Peyer's patch (tissue), 4 donors: ENCODE results near the gene SLC39A3. TPM values are rescaled to one million over a fixed set of nuclear protein-coding genes. Genes with fewer than 3 reads are reported as not detected.
A peak's percentile ranks its signal among the peaks of the same experiment; 100 is the strongest.

Experiments
- DNase-seq, 3 donors: peaks; one replicate each; pipeline ENCODE4 v3.0.0-alpha.2; 2017 to 2019
- H3K27ac ChIP-seq, 4 donors: fragments of 200-600 bp; sonication (generic); one replicate each; pipeline ENCODE4 v1.5.1; 2016 to 2019
- H3K27me3 ChIP-seq, 2 donors: fragments of 200-600 bp; sonication (generic); one replicate each; pipeline ENCODE4 v1.5.1; 2019
- H3K36me3 ChIP-seq, 3 donors: fragments of 200-600 bp; sonication (generic); one replicate each; pipeline ENCODE4 v1.5.1; 2016 to 2019
- H3K4me1 ChIP-seq, 4 donors: fragments of 200-600 bp; sonication (generic); one replicate each; pipeline ENCODE4 v1.5.1; 2016 to 2019
- H3K4me3 ChIP-seq, 4 donors: fragments of 200-600 bp; sonication (generic); 1 replicate in 3 of 4; 2 replicates in 1 of 4; pipeline ENCODE4 v1.5.1; 2016 to 2019; ENCODE audit warnings: mild to moderate bottlenecking in 1 of 4
- H3K9me3 ChIP-seq, 4 donors: fragments of 200-600 bp; sonication (generic); one replicate each; pipeline ENCODE4 v1.5.1; 2016 to 2019; ENCODE audit warnings: mild to moderate bottlenecking in 1 of 4
- POLR2A ChIP-seq, 2 donors: fragments of 450-650 bp; IDR thresholded peaks; one replicate each; pipeline ENCODE4 v1.5.1; 2017; ENCODE audit warnings: antibody characterized with exemption in 2 of 2, mild to moderate bottlenecking in 2 of 2, moderate library complexity in 2 of 2
- total RNA-seq, 4 donors: library from RNA; depleted of rRNA; stranded (reverse); fragments of >200 nt; gene quantifications; one replicate each; pipeline ENCODE4 v1.1.0, GENCODE V29; 2016
- TF ChIP-seq, protein P1 (sequence below), 6 experiments: fragments of 450-650 bp in 4 of 6; fragments of 200-600 bp in 2 of 6; sonication (generic) in 1 of 6; IDR thresholded peaks; one replicate each; pipeline ENCODE4 v1.5.1; 2017 to 2019; ENCODE audit warnings: antibody characterized with exemption in 6 of 6, mild to moderate bottlenecking in 3 of 6, moderate library complexity in 1 of 6

SLC39A3 gene
- total RNA-seq, 4 donors from 2014 or later, result 22.1 to 29.7 (median 26.0) TPM

DNA sequence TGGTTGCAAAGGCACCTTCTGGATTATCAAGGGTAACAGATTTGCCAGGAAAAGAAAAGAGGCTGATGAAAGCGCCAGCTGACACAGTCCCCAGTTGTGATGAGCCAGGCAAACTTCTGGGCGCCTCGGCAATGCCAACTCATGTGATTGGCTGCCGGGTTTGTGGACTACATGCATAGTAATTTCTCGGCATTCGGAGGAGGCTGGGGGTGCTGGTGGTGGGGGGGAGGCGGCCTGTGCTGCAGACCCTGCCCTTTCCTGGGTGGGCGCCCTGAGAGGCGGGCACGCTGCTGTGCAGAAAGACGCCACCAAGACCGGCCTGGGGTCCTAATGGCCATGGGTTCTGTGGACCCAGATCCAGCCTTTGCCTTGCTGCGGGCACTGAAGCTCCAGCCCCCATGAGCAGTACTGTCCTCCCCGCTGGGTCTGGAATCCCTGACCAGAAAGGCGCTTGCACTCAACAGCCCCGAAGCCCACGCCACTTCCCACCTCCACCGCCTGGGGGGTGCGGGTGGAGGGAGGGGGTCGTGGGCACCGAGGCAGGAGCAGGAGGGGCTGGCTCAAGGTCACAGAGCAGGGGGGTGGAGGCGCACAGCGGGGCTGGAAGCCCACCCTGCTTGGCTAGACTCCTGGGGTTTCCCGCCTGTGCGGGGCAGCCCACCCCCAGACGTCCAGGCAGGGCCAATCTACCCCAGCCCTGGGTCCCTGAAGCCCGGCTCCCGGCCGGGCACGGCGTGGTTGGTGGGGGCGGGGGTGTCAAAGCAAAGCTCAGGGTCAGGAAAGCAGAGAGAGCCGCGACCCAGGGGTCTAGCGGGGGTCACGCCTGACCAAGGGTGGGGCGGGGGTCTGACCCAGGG, 19.7 kb downstream of the SLC39A3 start:
- H3K4me1 ChIP-seq, result peaks cover 0 to 21% (median 14%) of the 10 kb centered on the region in 4 donors
- peaks cover 0 to 4% (median 0%) of the 10 kb centered on the region in 4 donors for H3K9me3 ChIP-seq
- peak overlapping the region in 1 of 4 donors; percentile 1 for H3K27ac ChIP-seq
- H3K36me3 ChIP-seq, result no peaks in the 10 kb centered on the region
- peak overlapping the region; percentile 17 to 56 (median 38) for H3K4me3 ChIP-seq
- TF ChIP-seq POLR2A (IDR thresholded peaks at IDR 0.05), result no peak
- TF ChIP-seq, protein P1, sequence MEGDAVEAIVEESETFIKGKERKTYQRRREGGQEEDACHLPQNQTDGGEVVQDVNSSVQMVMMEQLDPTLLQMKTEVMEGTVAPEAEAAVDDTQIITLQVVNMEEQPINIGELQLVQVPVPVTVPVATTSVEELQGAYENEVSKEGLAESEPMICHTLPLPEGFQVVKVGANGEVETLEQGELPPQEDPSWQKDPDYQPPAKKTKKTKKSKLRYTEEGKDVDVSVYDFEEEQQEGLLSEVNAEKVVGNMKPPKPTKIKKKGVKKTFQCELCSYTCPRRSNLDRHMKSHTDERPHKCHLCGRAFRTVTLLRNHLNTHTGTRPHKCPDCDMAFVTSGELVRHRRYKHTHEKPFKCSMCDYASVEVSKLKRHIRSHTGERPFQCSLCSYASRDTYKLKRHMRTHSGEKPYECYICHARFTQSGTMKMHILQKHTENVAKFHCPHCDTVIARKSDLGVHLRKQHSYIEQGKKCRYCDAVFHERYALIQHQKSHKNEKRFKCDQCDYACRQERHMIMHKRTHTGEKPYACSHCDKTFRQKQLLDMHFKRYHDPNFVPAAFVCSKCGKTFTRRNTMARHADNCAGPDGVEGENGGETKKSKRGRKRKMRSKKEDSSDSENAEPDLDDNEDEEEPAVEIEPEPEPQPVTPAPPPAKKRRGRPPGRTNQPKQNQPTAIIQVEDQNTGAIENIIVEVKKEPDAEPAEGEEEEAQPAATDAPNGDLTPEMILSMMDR (IDR thresholded peaks at IDR 0.05), result no peak
- H3K27me3 ChIP-seq, result peaks cover 0 to 13% of the 10 kb centered on the region in 2 donors
- DNase-seq, result no peak

DNA sequence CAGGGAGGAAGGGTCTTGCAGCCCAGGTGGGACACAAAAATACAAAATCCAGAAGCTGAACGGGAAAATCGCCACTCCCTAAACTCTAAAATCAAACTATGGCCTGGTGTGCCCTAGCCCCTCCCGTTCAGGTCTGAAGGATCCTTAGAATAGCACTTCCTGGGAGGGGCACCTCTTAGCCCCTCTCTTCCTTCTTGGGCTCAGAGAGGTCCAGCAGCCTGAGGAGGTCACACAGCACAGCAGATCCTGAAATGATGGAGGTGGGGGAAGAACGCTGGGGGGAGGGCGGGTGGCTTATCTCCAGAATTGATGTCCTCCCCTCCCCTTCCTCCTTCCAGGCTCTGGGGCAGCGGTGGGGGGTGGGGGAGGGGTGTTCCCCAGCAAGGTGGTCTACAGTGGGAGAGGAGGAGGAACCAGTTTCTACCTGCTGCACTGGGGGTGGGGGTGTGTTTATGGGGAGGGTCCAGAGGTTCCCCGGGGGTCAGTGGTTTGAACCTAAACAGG, 20.5 kb downstream of the SLC39A3 start:
- Histone ChIP-seq H3K4me1 (peaks cover 0 to 21% (median 14%) of the 10 kb centered on the region in 4 donors), H3K4me3 (no peak overlapping the region), H3K9me3 (peaks cover 0 to 7% (median 0%) of the 10 kb centered on the region in 4 donors), H3K27ac (no peak overlapping the region), H3K36me3 (no peaks in the 10 kb centered on the region), H3K27me3 (peaks cover 0 to 13% of the 10 kb centered on the region in 2 donors)
- no peak for TF ChIP-seq POLR2A (IDR thresholded peaks at IDR 0.05)
- TF ChIP-seq, protein P1 (IDR thresholded peaks at IDR 0.05), result no peak
- DNase-seq, result no peak

DNA sequence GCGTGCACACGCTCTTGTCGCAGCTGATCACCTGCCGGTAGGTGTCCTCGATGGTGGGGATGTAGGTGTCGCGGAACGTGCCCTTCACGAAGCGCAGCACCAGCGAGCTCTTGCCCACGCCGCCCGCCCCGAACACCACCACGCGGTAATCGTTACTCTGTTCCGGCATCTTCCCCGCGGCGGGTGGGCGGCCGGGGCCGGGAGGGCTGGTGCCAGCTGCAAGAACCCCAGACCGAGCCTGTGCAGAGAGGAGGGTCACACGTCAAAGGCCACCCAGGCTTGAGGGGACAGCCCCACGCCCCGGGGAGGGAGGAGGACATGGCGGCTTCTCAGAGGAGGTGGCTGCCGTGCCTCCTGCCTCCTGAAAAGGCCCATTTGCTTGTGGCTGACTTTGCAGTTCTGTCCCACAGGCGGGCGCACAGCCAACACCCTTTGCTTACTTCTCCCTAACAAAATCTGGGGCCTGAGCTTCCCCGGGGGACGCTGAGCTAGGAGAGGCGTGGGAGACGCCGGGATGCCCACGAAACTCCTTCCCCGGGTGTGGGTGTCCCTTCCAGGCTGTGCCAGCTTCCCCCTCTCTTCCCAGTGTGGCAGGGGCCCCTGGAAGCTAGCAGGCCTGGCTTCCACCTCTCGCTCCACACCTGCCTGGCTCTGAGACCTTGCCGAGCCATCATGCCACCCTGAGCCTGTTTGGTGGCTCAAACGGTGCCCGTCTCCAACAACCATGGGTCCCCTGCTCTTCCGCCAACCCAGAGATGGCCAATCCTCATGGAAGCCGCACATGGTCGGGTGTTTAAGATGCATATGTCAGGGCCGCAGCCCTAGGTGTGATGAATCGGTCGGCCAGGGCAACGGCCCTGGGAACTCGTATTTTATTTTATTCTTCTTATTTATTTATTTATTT, 21.9 kb downstream of the SLC39A3 start:
- no peak for DNase-seq
- no peak overlapping the region for H3K27ac ChIP-seq
- peaks cover 0 to 13% of the 10 kb centered on the region in 2 donors for H3K27me3 ChIP-seq
- peaks cover 0 to 20% (median 12%) of the 10 kb centered on the region in 4 donors for H3K4me1 ChIP-seq
- no peak overlapping the region for H3K4me3 ChIP-seq
- H3K9me3 ChIP-seq, result peaks cover 0 to 7% (median 0%) of the 10 kb centered on the region in 4 donors
- no peak for TF ChIP-seq POLR2A (IDR thresholded peaks at IDR 0.05)
- TF ChIP-seq, protein P1 (IDR thresholded peaks at IDR 0.05), result no peak
- H3K36me3 ChIP-seq, result no peaks in the 10 kb centered on the region

DNA sequence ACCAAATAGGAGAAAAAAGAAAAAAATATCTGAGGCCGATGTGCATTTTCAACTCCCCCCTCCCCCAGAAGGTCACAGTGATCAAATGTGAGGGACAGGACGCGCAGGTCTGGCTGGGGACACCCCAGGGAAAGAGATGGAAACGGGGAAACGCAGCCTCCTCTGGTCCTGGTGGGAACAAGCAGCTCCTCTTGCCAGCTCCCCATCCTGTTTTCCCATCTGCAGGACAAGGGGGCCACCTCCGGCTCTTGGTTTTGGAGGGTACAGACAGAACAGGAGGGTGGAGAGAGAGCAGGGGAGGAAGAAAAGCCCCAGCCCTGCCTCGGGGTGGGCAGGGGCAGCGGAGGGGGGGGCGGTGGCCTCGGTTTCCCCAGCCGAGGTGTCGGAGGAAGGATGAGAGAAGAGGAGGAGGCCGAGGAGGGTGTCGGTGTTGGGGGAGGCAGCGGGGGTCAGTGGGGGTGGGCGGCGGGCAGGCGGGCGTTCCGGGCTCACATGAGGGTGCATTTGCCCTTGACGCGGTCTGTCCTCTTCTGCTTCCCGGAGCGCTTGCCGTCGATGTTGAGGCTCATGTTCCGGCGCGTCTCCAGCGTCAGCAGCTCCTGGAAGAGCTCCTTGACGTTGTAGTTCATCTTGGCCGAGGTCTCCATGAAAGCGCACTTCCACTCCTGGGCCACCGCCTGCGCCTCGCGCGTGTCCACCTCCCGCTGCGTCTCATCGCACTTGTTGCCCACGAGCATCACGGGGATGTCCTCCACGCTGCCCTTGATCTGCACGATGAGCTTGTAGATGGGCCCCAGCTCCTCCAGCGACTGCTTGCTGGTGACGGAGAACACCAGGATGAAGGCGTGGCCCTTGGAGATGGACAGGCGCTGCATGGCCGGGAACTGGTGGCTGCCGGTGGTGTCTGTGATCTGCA, 22.8 kb downstream of the SLC39A3 start:
- Histone ChIP-seq H3K9me3 (peaks cover 0 to 7% (median 0%) of the 10 kb centered on the region in 4 donors), H3K27ac (no peak overlapping the region), H3K4me1 (peaks cover 0 to 20% (median 10%) of the 10 kb centered on the region in 4 donors), H3K4me3 (no peak overlapping the region), H3K27me3 (peaks cover 0 to 13% of the 10 kb centered on the region in 2 donors), H3K36me3 (no peaks in the 10 kb centered on the region)
- TF ChIP-seq, protein P1 (IDR thresholded peaks at IDR 0.05), result no peak
- TF ChIP-seq POLR2A (IDR thresholded peaks at IDR 0.05), result no peak
- no peak for DNase-seq
